HEK293T (cell line): ENCODE data around the gene MRGPRX2.

Experiments used
- BHLHE40 ChIP-seq: fragments of 450-650 bp; IDR thresholded peaks from 2 replicates; pipeline ENCODE4 v1.6.1; 2016; ENCODE audit warnings: mild to moderate bottlenecking, moderate library complexity, borderline replicate concordance
- CTBP1 ChIP-seq: fragments of 450-650 bp; IDR thresholded peaks from 2 replicates; pipeline ENCODE4 v1.6.1; 2016; ENCODE audit warnings: borderline replicate concordance
- FOXM1 ChIP-seq: fragments of 450-650 bp; IDR thresholded peaks from 2 replicates; pipeline ENCODE4 v1.6.1; 2017; ENCODE audit warnings: mild to moderate bottlenecking, borderline replicate concordance
- PKNOX1 ChIP-seq: fragments of 450-650 bp; IDR thresholded peaks from 2 replicates; pipeline ENCODE4 v1.6.1; 2016
- SP1 ChIP-seq: fragments of 450-650 bp; IDR thresholded peaks from 2 replicates; pipeline ENCODE4 v1.6.1; 2017
- SUZ12 ChIP-seq: fragments of 450-650 bp; IDR thresholded peaks from 2 replicates; pipeline ENCODE4 v1.6.1; 2016; ENCODE audit warnings: mild to moderate bottlenecking
- ZNF384 ChIP-seq: fragments of 450-650 bp; IDR thresholded peaks from 2 replicates; pipeline ENCODE4 v1.6.1; 2016

- TF ChIP-seq PKNOX1 = no peak
- TF ChIP-seq ZNF384 = no peak
- no peak for TF ChIP-seq CTBP1
- TF ChIP-seq FOXM1 = no peak
- TF ChIP-seq SP1 = no peak
- TF ChIP-seq SUZ12 = no peak
- TF ChIP-seq BHLHE40 = no peak
Measured at GRCh38 chr11:19076744-19077589, 16.4 kb upstream of the MRGPRX2 start.
